NCI-H2196 (cell line): ENCODE data around the gene FZD7.

ENCODE experiments used
- DNase-seq: peaks from one replicate; lab custom pipeline; 2025; ENCODE audit not compliant: unreplicated experiment; lab: John Stamatoyannopoulos, UW

FZD7 gene

GRCh38 chr2:202036601-202037037 lies 3.0 kb downstream of the FZD7 start:
- DNase-seq: no peak

DNA sequence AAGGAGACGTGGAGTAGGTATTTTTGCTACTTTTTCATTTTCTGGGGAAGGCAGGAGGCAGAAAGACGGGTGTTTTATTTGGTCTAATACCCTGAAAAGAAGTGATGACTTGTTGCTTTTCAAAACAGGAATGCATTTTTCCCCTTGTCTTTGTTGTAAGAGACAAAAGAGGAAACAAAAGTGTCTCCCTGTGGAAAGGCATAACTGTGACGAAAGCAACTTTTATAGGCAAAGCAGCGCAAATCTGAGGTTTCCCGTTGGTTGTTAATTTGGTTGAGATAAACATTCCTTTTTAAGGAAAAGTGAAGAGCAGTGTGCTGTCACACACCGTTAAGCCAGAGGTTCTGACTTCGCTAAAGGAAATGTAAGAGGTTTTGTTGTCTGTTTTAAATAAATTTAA lies 3.4 kb downstream of the FZD7 start:
- no peak for DNase-seq

DNA sequence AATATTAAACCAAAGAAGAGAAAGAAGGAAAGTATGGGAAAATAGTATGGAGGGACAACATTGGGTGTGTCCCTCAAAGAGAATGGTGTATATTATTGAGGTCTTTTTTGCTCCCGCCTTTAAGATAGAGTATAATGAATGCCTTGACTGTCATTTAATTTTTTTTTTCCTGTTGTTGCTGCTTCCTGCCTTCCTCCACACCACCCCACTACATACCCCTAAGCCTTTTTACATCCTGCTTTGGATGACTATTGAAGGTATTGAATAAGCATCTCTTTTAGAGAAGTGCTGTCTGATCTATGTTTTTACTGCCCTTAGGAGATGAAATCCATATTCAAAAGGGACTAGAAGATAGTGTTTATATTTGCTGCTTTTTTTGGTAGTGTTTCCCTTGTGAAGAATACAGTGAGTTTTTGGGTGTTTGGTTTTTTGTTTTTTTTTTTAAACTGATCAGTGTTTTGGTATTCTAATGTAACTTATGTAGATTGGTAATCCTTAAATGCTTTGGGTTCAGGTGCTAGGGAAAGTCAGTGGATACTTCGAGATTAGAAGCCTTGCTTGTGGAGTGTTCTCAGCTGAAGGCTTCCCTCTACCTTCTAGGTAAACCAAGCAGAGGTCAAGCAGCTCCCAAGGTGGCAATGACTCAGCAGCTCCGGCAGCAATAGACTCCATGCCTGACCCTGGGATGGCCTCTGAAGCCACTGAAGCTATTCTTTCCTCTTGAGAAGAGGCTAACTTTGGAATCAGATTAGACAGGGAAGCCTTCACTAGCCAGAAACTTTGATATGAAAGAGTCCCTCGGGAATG lies 5.0 kb downstream of the FZD7 start:
- DNase-seq: no peak

DNA sequence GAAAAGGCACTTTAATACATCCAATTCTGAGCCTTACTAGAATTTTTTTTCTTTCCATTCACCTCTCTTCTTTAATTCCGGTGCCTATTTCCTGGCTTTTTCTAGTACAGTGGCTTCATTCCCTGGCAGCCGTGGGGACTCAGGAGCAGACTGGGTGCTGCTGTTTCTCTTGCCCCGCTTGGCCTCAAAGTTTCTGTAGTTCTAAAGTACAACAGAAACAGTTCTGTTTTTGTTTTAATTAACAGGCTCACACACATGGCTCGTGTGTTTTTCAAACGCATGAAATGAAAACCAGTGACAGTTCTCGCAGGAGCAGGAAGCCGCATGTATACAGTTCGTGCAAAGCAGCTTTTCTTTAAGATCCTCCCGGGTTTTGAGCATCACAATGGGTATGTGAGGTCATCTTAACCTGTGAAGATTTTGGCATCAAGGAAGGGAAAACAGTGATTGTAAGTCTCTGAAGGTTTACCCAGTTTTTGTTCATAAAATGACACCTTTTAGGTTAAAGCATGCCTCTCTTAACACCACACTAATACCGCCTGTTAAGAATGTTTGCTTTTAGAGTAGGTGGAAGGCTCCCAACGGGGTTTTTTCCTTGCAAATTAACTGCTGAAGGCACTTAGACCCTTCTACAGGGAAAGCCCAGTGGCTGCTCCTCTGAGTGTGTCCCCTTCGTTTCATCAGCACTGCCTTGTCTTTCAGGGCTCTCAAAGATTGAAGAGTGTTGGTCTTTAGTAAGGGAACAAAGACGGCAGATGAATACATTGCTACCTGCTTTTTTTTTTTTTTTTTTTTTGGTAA lies 5.8 kb downstream of the FZD7 start:
- no peak for DNase-seq

DNA sequence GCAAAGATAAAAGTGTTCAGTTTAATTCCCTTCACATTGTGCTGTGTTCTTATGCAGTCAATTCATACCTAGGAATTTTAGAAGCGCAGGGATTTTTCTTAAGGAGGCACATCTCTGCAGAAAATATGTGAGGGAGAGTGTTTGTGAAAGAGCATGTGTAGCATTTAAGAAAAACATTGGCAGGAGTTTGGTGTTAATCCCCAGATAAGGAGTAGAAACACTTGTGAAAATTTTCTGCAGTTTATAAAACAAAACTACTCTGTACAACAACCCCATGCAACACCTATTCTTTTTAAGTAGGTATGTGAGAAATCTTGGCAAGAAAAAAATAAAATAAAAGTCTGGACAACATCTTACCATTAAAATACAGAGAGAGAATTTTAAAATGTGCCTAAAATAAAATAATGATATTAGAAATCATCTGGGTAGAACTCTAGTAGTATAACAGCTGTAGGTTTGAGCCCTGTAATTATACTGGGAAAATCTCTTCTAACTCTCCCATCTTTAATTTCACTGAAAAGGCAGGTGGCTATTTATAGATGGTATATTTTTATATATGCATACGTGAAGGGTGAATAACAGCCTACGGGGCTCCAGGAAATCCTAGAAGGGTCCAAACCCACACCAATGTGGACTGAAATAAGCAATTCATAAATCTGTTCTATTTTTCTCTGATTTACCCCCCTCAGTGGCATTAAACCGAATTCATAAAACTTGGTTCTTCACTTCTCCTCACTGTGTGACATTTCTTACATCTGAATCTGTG lies 6.6 kb downstream of the FZD7 start:
- DNase-seq: no peak

DNA sequence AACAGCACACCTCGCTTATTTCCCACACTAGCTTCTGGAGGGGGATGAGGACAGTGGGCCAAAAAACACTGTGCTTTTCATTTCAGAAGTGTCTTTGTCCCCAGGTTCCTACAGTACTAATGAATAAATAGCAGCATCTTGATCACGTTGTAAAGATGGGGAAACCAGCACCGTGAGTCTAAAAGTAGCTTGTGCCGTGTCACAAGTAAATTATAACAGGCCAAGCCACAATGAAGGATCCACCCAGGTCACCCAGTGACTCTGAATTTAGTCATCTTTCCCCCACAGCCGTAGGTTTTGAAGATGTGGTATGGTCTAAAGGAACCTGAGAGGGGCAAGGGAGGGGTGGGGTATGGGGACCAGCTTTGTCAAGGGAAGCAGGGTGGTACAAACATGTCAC lies 8.8 kb downstream of the FZD7 start:
- DNase-seq: no peak

DNA sequence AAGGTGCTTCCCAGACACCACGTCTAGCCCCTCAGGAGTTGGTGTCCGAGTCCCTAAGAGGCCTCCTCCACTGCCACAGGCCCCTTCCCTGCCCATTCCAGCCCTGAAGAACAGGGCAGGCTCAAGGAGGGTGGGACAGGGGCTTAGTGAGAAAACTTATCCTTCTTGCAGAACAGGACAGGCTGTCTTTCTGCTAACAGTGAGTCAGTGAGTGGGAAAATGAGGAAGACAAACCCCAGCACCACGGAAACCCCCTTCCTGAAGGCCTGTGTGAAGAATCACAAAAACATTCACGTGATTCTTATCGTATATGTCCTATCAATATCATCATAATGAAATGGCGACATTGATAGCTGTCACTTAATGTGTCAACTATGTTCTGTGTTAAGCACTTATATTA lies 9.8 kb downstream of the FZD7 start:
- DNase-seq: no peak

DNA sequence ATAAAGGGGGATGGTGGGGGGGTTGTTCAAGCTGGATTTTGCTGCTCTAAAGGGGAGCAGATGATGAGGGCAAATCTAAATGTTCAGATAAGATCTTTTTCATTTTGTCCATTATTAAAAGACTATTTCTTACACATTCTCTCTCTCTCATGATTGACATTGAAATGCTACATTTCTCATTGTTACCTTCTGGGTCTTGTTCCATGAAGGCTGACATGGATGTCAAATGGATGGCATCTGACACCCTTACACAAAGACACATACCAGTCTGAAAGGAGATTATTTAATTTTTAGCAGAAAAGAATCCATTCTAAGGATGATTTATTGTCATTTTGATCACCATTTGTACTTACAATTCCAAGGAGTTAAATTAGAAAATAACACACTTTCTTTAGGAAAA lies 11.1 kb downstream of the FZD7 start:
- no peak for DNase-seq

DNA sequence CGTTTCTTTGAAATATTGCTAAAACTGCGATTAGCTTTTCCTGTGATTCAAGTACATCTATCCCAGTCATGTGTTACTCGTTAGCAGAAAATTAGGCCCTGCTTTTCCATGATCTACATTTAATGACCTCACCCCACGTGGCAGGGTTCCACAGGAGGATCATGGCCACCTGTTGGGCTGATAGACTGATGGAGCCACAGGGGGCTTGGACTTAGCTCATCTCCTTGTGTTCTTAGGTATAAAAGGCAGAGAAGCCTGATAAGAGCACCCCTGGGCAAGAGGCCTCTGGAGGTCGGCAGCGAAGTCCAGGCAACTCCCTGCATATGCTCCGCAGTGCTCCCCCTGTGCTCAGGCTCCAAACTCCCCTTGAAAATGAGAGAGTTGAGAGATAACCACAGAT lies 12.9 kb downstream of the FZD7 start:
- DNase-seq: no peak

DNA sequence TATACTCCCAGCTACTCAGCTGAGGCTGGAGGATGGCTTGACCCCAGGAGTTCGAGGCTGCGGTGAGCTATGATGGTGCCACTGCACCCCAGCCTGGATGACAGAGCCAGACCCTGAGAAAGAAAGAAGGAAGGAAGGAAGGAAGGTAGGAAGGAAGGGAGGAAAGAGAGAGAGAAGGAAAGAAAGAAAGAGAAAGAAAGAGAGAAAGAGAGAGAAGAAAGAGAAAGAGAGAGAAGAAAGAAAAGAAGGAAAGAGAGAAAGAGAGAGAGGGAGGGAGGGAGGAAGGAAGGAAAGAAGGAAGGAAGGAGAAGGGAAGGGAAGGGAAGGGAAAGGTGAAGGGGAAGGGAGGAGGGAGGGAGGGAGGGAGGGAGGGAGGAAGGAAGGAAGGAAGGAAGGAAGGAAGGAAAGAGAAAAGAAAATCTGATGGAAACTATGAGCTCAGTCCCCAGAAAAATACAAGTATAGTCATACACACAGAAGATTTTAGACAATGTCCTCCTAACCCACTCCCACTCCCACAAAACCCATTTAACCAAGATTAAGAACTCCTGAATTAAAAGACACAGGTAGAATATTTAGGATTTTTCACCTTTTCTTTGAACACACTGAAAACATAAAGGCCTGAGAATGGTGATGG lies 15.6 kb downstream of the FZD7 start:
- no peak for DNase-seq

- DNase-seq: no peak
Observed at GRCh38 chr2:202049840-202050239, 16.2 kb downstream of the FZD7 start.

GRCh38 chr2:202050652-202051051 lies 17.0 kb downstream of the FZD7 start:
- no peak for DNase-seq

DNA sequence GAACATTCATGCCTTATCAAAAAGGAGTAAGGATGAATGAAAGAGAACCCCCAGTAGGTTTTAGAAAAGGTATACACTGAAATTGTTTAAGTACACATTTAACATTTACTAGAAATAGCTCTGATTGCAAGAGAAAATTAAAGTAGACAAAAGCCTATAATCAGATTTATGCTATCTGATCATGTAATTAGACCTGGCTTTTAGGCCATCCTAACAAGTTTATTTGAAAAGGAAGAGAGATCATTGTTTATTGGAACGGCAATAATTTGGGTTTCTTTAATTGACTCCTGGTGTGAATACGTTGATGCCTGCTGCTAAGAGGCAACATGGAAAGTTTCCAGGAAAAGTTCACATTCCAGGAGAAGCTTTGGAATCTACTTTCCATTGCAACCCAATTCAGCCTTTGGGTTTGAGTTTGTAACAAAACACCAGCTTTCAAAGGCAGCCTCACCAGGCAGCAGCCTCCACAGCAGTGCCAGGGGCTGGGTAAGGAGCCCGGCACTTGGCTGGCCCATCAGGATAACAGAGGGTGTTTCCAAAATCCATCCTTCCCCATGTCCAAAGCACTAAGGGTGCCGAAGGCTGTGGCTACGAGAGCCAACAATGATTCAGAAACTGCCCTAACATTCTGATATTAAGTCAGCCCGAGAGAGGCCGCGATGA lies 18.0 kb downstream of the FZD7 start:
- no peak for DNase-seq

DNA sequence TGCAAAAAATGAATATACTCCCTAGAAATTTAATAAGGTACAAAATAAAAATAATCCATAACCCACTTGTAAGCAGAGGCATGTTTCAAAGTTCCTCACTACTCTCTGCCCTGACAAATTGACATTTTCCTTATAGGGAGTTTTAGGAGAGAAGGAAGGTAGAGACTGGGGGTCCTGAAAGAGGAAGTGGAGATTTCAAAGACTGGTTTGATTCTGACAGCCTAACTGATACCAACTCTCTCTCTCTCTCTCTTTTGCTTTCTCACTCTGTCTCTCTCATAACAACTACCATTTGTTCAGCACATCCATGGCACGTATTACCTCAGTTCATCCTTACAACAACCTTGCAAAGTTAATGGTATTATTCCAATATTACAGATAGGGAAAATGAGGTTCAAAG lies 18.6 kb downstream of the FZD7 start:
- DNase-seq: no peak

DNA sequence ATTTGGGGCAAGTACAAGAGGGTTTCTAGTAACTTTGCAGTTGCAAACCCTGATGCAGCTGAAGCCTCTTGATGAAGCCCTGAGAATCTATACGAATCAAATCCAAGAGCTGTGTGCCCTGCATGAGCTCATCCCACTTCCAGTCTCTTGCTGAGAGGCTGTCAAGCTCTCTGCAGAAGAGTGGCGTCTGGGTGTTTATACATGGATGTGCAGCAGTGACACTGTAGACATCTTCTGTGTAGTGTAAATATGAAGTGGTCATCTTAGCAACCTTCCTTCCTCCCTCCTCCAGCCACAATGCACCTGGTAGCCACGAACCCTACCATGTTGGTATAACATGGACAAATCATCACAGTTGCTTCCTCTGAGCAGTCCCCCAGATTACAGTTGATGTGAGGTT lies 21.0 kb downstream of the FZD7 start:
- no peak for DNase-seq

GRCh38 chr2:202056611-202057010 lies 23.0 kb downstream of the FZD7 start:
- no peak for DNase-seq

GRCh38 chr2:202060218-202060617 lies 26.6 kb downstream of the FZD7 start:
- DNase-seq: no peak

- no peak for DNase-seq
Observed at GRCh38 chr2:202061695-202062094, 28.0 kb downstream of the FZD7 start.

GRCh38 chr2:202064171-202064880 lies 30.7 kb downstream of the FZD7 start:
- no peak for DNase-seq

DNA sequence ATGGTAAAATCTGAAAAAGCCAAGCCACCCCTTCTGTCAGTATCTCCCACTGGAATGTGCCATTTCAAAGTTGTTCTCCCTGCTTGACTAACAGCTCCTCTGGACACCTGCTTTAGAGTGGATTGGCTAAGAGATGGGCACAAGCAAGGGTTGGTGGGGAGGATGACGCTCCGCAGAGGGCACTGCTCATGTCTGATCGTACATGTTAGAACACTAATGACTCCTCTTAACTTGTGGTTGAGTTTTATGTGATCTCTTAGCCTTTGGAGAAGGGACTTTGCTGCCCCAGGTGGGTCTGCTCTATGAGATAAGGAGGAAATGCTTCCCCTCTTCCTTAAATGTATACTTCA lies 31.2 kb downstream of the FZD7 start:
- DNase-seq: no peak
